Testis (tissue), 3 donors: Measurements from ENCODE around the gene KRT23. TPM values are rescaled to one million over a fixed set of nuclear protein-coding genes. Genes with fewer than 3 reads are reported as not detected.

Source experiments
- DNase-seq: peaks from one replicate; pipeline ENCODE4 v3.0.0-alpha.2; 2019
- H3K27ac ChIP-seq, 2 donors: fragments of 200-600 bp; sonication (generic); one replicate each; pipeline ENCODE4 v1.5.1; 2019
- H3K27me3 ChIP-seq: fragments of 200-600 bp; sonication (generic); one replicate; pipeline ENCODE4 v1.5.1; 2019
- H3K36me3 ChIP-seq: fragments of 200-600 bp; sonication (generic); one replicate; pipeline ENCODE4 v1.5.1; 2017; ENCODE audit warnings: low read depth; ENCODE audit errors: missing control alignments
- H3K4me1 ChIP-seq: fragments of 200-600 bp; sonication (generic); one replicate; pipeline ENCODE4 v1.5.1; 2019
- H3K4me3 ChIP-seq, 2 donors: fragments of 200-600 bp; sonication (generic); one replicate each; pipeline ENCODE4 v1.5.1; 2017 to 2019
- H3K9me3 ChIP-seq: fragments of 200-600 bp; sonication (generic); one replicate; pipeline ENCODE4 v1.5.1; 2017
- CTCF ChIP-seq, 3 experiments: fragments of 450-650 bp in 2 of 3; fragments of 200-600 bp in 1 of 3; sonication (generic) in 1 of 3; IDR thresholded peaks; one replicate each; pipeline ENCODE4 v1.5.1; 2016 to 2019; ENCODE audit warnings: antibody characterized with exemption in 3 of 3, mild to moderate bottlenecking in 2 of 3, moderate library complexity in 1 of 3
- POLR2A ChIP-seq: fragments of 450-650 bp; IDR thresholded peaks from one replicate; pipeline ENCODE4 v1.6.1; 2017; ENCODE audit warnings: antibody characterized with exemption, mild to moderate bottlenecking, moderate library complexity
- WGBS, 2 donors: methylation state at CpG; one replicate each; pipeline ENCODE4 v1.1.5; 2018; 5-methylcytosine and 5-hydroxymethylcytosine counted together
- intact Hi-C: fragments of 100-400 bp; cut with DNase I; formaldehyde crosslinking; loops from one replicate; pipeline ENCODE4 v1.15.1; 2023; ENCODE audit warnings: low total_unique reads
- polyA plus RNA-seq: library from polyadenylated mRNA; stranded (reverse); fragments of 350-450 nt; fragmentation: Illumina TruSeq; extraction: RNeasy Lipid Tissue Mini Kit (QIAGEN cat#74804); gene quantifications from one replicate; pipeline ENCODE4 v1.2.3, GENCODE V29; 2014; ENCODE audit warnings: low read depth, low replicate concordance; ENCODE audit not compliant: insufficient read depth
- total RNA-seq, 2 donors: library from RNA; depleted of rRNA; stranded (reverse); fragments of >200 nt; gene quantifications; one replicate each; pipeline ENCODE4 v1.2.3, GENCODE V29; 2016

KRT23 gene
- total and polyA plus RNA-seq, 3 donors from 2014 or later = 14.0 to 52.2 (median 17.3) TPM

- Histone ChIP-seq H3K27ac (no peak overlapping the region), H3K36me3 (no peaks in the 10 kb centered on the region), H3K27me3 (no peaks in the 10 kb centered on the region), H3K9me3 (no peaks in the 10 kb centered on the region), H3K4me1 (no peaks in the 10 kb centered on the region), H3K4me3 (no peak overlapping the region)
- no peak for DNase-seq
- TF ChIP-seq POLR2A = no peak
- TF ChIP-seq CTCF (IDR thresholded peaks at IDR 0.05) = no peak
- intact Hi-C loops = no loop called here
- WGBS, 2 donors = 88 to 94% methylated on average over 1 of the region's 1 CpG
Observed at GRCh38 chr17:40967582-40967981, 30.1 kb upstream of the KRT23 start.

DNA sequence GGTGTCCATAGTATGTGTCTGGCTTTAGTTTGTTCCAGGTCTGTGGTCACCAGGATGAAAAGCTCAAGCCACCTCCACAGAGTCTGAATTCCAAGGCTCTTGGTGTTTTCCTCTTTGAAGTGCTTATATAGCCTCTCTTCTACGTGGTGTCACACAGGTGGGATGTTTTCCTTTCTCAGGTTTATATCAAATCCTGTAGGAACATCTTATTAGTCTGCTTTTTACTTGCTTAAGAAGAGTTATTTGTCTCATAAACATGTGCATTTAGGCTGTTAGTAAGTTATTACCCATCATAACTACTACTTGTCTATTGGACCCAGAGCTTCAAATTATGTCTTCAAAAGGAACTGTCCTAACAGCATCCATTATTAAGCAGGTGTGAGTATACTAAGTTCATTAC lies 29.4 kb upstream of the KRT23 start, which contains the start of gene KRT39:
Gene KRT39, minus strand, starts transcription at position 101 of the 400 bp plus-strand sequence. Its CDS starts 92 bp downstream, at position 9.
- no peaks in the 10 kb centered on the region for H3K36me3 ChIP-seq
- H3K9me3 ChIP-seq = no peaks in the 10 kb centered on the region
- 76 to 77% methylated on average over 1 of the region's 1 CpG for WGBS, 2 donors
- no peak within 1 kb of the TSS for H3K27ac ChIP-seq
- no peak within 1 kb of the TSS for H3K4me3 ChIP-seq
- TF ChIP-seq POLR2A (no peak), CTCF (IDR thresholded peaks at IDR 0.05) (no peak)
- no peaks in the 10 kb centered on the region for H3K4me1 ChIP-seq
- DNase-seq = no peak
- intact Hi-C loops = no loop called here
- no peaks in the 10 kb centered on the region for H3K27me3 ChIP-seq

- WGBS, 2 donors = 57 to 69% methylated on average over 1 of the region's 1 CpG
- peak; percentile 17 to 72 (median 56) for TF ChIP-seq CTCF (IDR thresholded peaks at IDR 0.05)
- no peak for TF ChIP-seq POLR2A
- H3K4me1 ChIP-seq = no peaks in the 10 kb centered on the region
- H3K36me3 ChIP-seq = no peaks in the 10 kb centered on the region
- H3K4me3 ChIP-seq = no peak overlapping the region
- H3K27ac ChIP-seq = no peak overlapping the region
- no peaks in the 10 kb centered on the region for H3K27me3 ChIP-seq
- intact Hi-C loops = no loop called here
- no peaks in the 10 kb centered on the region for H3K9me3 ChIP-seq
- DNase-seq = no peak
Observed at GRCh38 chr17:40963838-40964237, 26.4 kb upstream of the KRT23 start.

GRCh38 chr17:40962059-40962561 lies 24.7 kb upstream of the KRT23 start:
- DNase-seq = no peak
- H3K27me3 ChIP-seq = no peaks in the 10 kb centered on the region
- H3K9me3 ChIP-seq = no peaks in the 10 kb centered on the region
- intact Hi-C loops = no loop called here
- H3K36me3 ChIP-seq = no peaks in the 10 kb centered on the region
- no peak overlapping the region for H3K27ac ChIP-seq
- 95% methylated on average over 4 of the region's 4 CpGs for WGBS, 2 donors
- H3K4me3 ChIP-seq = no peak overlapping the region
- TF ChIP-seq CTCF (IDR thresholded peaks at IDR 0.05) = no peak
- TF ChIP-seq POLR2A = no peak
- no peaks in the 10 kb centered on the region for H3K4me1 ChIP-seq

DNA sequence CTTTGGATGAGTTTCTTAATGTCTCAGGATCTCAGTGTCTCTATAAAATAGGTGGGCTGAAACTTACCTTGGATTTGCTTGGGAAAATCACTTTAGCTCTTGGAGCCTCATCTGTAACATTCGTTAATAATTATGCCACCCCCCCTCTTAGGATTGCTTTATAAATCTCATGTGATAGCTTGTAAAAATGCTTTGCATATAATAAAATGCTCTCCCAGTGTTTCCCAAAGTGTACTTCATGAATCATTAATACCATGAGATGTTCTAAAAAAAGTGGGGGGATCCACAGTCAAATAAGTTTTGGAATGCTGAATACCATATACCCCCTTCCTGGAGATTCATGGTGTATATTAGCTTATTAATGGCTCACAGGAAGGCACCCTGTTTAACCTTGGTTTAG lies 24.1 kb upstream of the KRT23 start:
- TF ChIP-seq POLR2A (no peak), CTCF (IDR thresholded peaks at IDR 0.05) (no peak)
- 79 to 85% methylated on average over 1 of the region's 1 CpG for WGBS, 2 donors

More for the DNA sequence above, 24.1 kb upstream of the KRT23 start:
- Histone ChIP-seq H3K36me3 (no peaks in the 10 kb centered on the region), H3K4me3 (no peak overlapping the region), H3K27ac (no peak overlapping the region), H3K4me1 (no peaks in the 10 kb centered on the region), H3K27me3 (no peaks in the 10 kb centered on the region), H3K9me3 (no peaks in the 10 kb centered on the region)
- DNase-seq = no peak
- intact Hi-C loops = no loop called here
